Measurements from ENCODE around the gene ATM.

ATM gene

GRCh38 chr11:108307751-108308150, 84.9 kb downstream of the ATM start:
- Histone ChIP-seq H3K27me3 (no peaks in the 10 kb centered on the region), H3K4me1 (no peaks in the 10 kb centered on the region), H3K4me3 (no peak overlapping the region), H3K36me3 (peaks cover 49 to 69% (median 62%) of the 10 kb centered on the region in 3 donors), H3K27ac (no peak overlapping the region), H3K9me3 (no peaks in the 10 kb centered on the region)
- intact Hi-C loops (cut with DNase I; ENCODE audit: low total_unique reads) = no loop called here
- no peak for DNase-seq
- no peak for TF ChIP-seq CTCF (IDR thresholded peaks at IDR 0.05)

GRCh38 chr11:108313444-108313843, 90.6 kb downstream of the ATM start:
- H3K36me3 ChIP-seq = peaks cover 32 to 59% (median 54%) of the 10 kb centered on the region in 3 donors
- no peaks in the 10 kb centered on the region for H3K4me1 ChIP-seq
- H3K4me3 ChIP-seq = no peak overlapping the region
- intact Hi-C loops (cut with DNase I; ENCODE audit: low total_unique reads) = no loop called here
- H3K27me3 ChIP-seq = no peaks in the 10 kb centered on the region
- DNase-seq = no peak
- no peak for TF ChIP-seq CTCF (IDR thresholded peaks at IDR 0.05)
- H3K27ac ChIP-seq = no peak overlapping the region
- H3K9me3 ChIP-seq = no peaks in the 10 kb centered on the region

DNA sequence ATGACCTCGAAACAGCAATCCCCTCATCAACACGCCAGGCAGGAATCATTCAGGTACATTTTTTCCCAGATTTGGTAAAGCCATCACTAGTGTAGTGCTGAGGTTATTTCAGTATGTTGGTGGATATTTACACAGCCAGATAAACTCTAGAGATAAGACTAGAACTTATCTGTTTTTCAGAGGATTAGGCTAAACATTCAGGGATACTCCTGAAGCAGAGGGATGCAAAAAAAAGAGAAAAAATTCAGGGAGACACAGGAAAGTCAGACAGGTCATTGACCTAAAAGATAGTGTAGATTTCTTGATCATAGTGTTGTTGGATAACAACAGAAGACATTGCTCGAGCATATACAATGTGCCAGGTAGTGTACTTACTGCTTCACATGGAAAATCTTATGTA, 93.2 kb downstream of the ATM start:
- Histone ChIP-seq H3K4me1 (peaks cover 0 to 9% (median 1%) of the 10 kb centered on the region in 4 donors), H3K27me3 (no peaks in the 10 kb centered on the region), H3K4me3 (no peak overlapping the region), H3K27ac (no peak overlapping the region), H3K36me3 (peaks cover 24 to 66% (median 54%) of the 10 kb centered on the region in 3 donors), H3K9me3 (no peaks in the 10 kb centered on the region)
- DNase-seq = no peak
- intact Hi-C loops (cut with DNase I; ENCODE audit: low total_unique reads) = no loop called here
- no peak for TF ChIP-seq CTCF (IDR thresholded peaks at IDR 0.05)

DNA sequence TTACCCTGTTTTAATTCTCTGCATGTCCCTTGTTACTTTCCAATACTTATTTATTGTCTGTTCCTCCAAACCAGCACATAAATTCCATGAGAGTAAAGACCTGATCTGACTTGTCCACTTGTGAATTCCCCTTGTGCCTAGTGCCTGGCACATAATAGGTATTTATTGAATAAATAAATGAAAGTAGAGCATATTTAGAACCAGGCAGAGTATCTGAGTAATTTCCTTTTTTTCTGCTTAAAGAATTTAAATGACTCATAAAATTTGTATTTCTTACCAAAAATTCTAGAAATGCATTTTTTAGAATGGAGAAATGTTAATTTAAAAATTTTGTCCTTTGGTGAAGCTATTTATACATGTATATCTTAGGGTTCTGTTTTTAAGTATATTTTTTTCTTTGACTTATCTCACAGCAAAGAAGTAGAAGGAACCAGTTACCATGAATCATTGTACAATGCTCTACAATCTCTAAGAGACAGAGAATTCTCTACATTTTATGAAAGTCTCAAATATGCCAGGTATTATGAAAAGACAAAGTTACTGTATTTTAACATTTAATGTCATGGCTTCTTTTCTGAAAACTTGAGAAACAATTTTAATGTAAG, 96.8 kb downstream of the ATM start:
- peaks cover 37 to 78% (median 55%) of the 10 kb centered on the region in 3 donors for H3K36me3 ChIP-seq
- no peak for TF ChIP-seq CTCF (IDR thresholded peaks at IDR 0.05)

DNA sequence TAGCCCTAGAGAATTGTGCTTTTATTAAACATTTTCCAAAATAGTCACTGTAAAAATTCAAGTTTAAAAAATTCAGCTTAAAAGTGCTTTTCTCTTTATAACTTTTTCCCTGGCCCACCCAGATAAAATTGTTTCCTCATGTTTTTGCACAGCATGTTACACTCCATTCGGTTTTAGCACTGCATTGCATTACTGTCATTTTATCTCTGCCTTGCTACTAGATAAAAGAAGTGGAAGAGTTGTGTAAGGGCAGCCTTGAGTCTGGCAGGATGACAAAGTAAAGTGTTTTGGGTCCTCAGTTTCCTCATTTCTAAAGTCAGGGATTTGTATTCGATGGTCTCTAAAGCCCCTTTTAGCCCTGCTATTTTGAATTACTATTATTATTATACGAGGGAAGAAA, 99.8 kb downstream of the ATM start:
- Histone ChIP-seq H3K27ac (no peak overlapping the region), H3K4me3 (no peak overlapping the region), H3K9me3 (no peaks in the 10 kb centered on the region), H3K27me3 (no peaks in the 10 kb centered on the region), H3K36me3 (peaks cover 51 to 84% (median 55%) of the 10 kb centered on the region in 3 donors), H3K4me1 (peaks cover 0 to 9% (median 1%) of the 10 kb centered on the region in 4 donors)
- DNase-seq = no peak
- no peak for TF ChIP-seq CTCF (IDR thresholded peaks at IDR 0.05)
- intact Hi-C loops (cut with DNase I; ENCODE audit: low total_unique reads) = no loop called here

More for the DNA sequence above, 96.8 kb downstream of the ATM start:
- intact Hi-C loops (cut with DNase I; ENCODE audit: low total_unique reads) = no loop called here
- Histone ChIP-seq H3K4me1 (peaks cover 0 to 9% (median 1%) of the 10 kb centered on the region in 4 donors), H3K4me3 (no peak overlapping the region), H3K9me3 (no peaks in the 10 kb centered on the region), H3K27ac (no peak overlapping the region), H3K27me3 (no peaks in the 10 kb centered on the region)
- no peak for DNase-seq
